KMS-11 (cell line): ENCODE measurements around the gene NUP62CL.

Experiments used
- H2AFZ ChIP-seq: fragments of 200-600 bp; sonication (generic); 2 replicates; pipeline ENCODE4 v1.6.1; 2016; ENCODE audit warnings: antibody characterized with exemption, mixed run types, low read depth
- H3K27ac ChIP-seq: fragments of 200-600 bp; sonication (generic); 2 replicates; pipeline ENCODE4 v1.6.1; 2016; ENCODE audit warnings: mild to moderate bottlenecking, mixed run types
- H3K27me3 ChIP-seq: fragments of 200-600 bp; sonication (generic); 2 replicates; pipeline ENCODE4 v1.6.1; 2017; ENCODE audit warnings: mild to moderate bottlenecking, low read depth, mixed run types, moderate library complexity; ENCODE audit not compliant: insufficient read depth
- H3K36me3 ChIP-seq: fragments of 200-600 bp; sonication (generic); 2 replicates; pipeline ENCODE4 v1.6.1; 2017; ENCODE audit warnings: mild to moderate bottlenecking, mixed run types; ENCODE audit not compliant: insufficient read depth
- H3K4me1 ChIP-seq: fragments of 200-600 bp; sonication (generic); 2 replicates; pipeline ENCODE4 v1.6.1; 2016; ENCODE audit warnings: mild to moderate bottlenecking, low read depth, mixed run types; ENCODE audit not compliant: poor library complexity, severe bottlenecking
- H3K4me2 ChIP-seq: fragments of 200-600 bp; sonication (generic); 2 replicates; pipeline ENCODE4 v1.7.0; 2016; ENCODE audit warnings: mild to moderate bottlenecking, mixed run types
- H3K4me3 ChIP-seq: fragments of 200-600 bp; sonication (generic); IDR thresholded peaks from 2 replicates; pipeline ENCODE4 v1.6.1; 2017; ENCODE audit warnings: low read depth, low read length, mixed read lengths; ENCODE audit not compliant: insufficient read depth
- H3K79me2 ChIP-seq: fragments of 200-600 bp; sonication (generic); 2 replicates; pipeline ENCODE4 v1.6.1; 2016; ENCODE audit warnings: low read depth, mixed run types; ENCODE audit not compliant: insufficient read depth
- H3K9ac ChIP-seq: fragments of 200-600 bp; sonication (generic); 2 replicates; pipeline ENCODE4 v1.6.1; 2016; ENCODE audit warnings: mild to moderate bottlenecking, mixed run types
- H4K20me1 ChIP-seq: fragments of 200-600 bp; sonication (generic); 2 replicates; pipeline ENCODE4 v1.6.1; 2016; ENCODE audit warnings: mild to moderate bottlenecking, mixed run types; ENCODE audit not compliant: insufficient read depth
- TF ChIP-seq, protein P1 (sequence below): fragments of 200-600 bp; sonication (generic); conservative IDR thresholded peaks from 2 replicates; pipeline ENCODE4 v1.6.1; 2017; ENCODE audit warnings: low read depth, mild to moderate bottlenecking, antibody characterized with exemption, low read length, moderate library complexity, mixed read lengths

Gene NUP62CL

DNA sequence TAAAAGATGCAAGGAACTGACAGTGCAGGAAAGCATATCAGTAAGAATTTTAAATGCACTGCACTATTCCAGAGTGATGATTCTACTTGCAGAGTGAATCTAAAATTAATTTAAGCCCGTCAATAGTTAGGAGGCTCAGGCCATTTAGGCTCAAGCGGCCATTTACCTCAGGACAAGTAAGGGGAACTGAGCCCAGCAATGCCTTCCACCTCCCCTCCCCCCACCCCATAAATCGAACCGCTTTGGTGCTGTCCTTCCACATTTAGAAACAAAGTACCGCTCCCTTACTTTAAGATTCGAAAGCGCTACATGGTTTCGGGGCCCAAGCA lies 88.3 kb downstream of the NUP62CL start:
- TF ChIP-seq, protein P1, sequence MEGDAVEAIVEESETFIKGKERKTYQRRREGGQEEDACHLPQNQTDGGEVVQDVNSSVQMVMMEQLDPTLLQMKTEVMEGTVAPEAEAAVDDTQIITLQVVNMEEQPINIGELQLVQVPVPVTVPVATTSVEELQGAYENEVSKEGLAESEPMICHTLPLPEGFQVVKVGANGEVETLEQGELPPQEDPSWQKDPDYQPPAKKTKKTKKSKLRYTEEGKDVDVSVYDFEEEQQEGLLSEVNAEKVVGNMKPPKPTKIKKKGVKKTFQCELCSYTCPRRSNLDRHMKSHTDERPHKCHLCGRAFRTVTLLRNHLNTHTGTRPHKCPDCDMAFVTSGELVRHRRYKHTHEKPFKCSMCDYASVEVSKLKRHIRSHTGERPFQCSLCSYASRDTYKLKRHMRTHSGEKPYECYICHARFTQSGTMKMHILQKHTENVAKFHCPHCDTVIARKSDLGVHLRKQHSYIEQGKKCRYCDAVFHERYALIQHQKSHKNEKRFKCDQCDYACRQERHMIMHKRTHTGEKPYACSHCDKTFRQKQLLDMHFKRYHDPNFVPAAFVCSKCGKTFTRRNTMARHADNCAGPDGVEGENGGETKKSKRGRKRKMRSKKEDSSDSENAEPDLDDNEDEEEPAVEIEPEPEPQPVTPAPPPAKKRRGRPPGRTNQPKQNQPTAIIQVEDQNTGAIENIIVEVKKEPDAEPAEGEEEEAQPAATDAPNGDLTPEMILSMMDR, result no peak
- H2AFZ ChIP-seq, result peak overlapping the region; percentile 87; the same call in 1 of the 2 replicates
- peak overlapping the region; percentile 76 for H3K9ac ChIP-seq
- H3K4me2 ChIP-seq, result peak overlapping the region; percentile 70
- peaks cover 11% of the 10 kb centered on the region for H3K4me1 ChIP-seq
- H3K27me3 ChIP-seq, result no peaks in the 10 kb centered on the region
- no peaks in the 10 kb centered on the region for H4K20me1 ChIP-seq
- H3K4me3 ChIP-seq, result no peak overlapping the region
- peak overlapping the region; percentile 63 for H3K27ac ChIP-seq
- peaks cover 11% of the 10 kb centered on the region; the same call in 1 of the 2 replicates for H3K79me2 ChIP-seq
- H3K36me3 ChIP-seq, result peaks cover 6% of the 10 kb centered on the region; the same call in 1 of the 2 replicates

DNA sequence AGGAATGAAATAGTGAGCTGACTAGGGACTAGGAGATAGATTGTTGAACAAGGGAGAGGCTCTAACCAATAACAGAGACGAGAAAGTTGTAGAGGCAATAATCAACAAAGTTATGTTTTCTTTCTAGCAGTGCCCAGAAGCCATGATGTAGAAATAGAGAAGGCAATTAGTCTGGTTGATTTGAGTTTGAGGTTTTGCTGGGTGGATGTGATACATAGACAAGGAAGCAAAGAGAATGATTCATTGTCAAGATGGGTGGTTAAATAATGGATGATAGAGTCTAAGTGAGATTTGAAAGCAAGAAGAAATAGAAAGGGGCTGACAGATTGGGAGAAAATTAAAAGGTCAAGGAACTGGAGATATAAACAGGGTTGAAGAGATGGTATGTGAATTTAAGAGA lies 98.8 kb downstream of the NUP62CL start:
- TF ChIP-seq, protein P1, result no peak
- no peaks in the 10 kb centered on the region for H3K36me3 ChIP-seq
- H4K20me1 ChIP-seq, result no peaks in the 10 kb centered on the region
- no peak overlapping the region for H3K27ac ChIP-seq
- no peak overlapping the region for H3K4me3 ChIP-seq
- H3K9ac ChIP-seq, result no peak overlapping the region
- H3K27me3 ChIP-seq, result no peaks in the 10 kb centered on the region
- H2AFZ ChIP-seq, result no peak overlapping the region
- no peaks in the 10 kb centered on the region for H3K4me1 ChIP-seq
- H3K4me2 ChIP-seq, result no peak overlapping the region
- no peaks in the 10 kb centered on the region for H3K79me2 ChIP-seq

DNA sequence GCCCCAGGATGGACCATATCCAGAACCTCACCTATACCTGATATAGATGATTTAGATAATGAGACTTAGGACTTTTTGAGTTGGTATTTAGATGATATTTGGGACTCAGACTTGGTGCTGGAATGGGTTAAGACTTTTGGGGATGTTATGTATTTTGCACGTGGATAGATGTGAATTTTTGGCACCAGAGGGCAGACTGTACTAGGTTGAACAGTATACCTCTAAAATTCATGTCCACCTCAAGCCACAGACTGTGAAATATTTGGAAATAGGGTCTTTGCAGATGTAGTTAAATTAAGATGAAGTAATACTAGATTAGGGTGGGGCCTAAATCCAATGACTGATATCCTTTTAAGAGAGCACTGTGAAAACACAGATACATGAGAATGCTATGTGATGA lies 103.3 kb downstream of the NUP62CL start:
- Histone ChIP-seq H3K36me3 (no peaks in the 10 kb centered on the region), H3K27me3 (no peaks in the 10 kb centered on the region), H4K20me1 (no peaks in the 10 kb centered on the region), H3K4me2 (no peak overlapping the region), H2AFZ (no peak overlapping the region), H3K4me3 (no peak overlapping the region), H3K79me2 (no peaks in the 10 kb centered on the region), H3K4me1 (no peaks in the 10 kb centered on the region), H3K27ac (no peak overlapping the region), H3K9ac (no peak overlapping the region)
- TF ChIP-seq, protein P1, result no peak

DNA sequence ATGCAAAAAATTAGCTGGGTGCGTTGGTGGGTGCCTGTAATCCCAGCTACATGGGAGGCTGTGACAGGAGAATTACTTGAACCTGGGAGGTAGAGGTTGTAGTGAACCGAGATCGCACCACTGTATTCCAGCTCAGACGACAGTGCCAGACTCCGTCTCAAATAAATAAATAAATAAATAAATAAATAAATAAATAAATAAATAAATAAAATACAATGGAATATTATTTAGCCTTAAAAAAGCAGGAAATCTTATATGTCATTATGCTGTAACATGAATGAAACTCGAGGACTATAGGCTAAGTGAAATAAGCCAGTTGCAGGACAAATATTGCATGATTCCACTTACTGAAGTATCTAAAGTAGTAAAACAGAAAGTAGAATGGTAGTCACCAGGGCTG lies 130.1 kb downstream of the NUP62CL start:
- H3K27ac ChIP-seq, result no peak overlapping the region
- H3K79me2 ChIP-seq, result no peaks in the 10 kb centered on the region
- no peak overlapping the region for H2AFZ ChIP-seq
- TF ChIP-seq, protein P1, result no peak
- no peak overlapping the region for H3K4me2 ChIP-seq
- H3K27me3 ChIP-seq, result no peaks in the 10 kb centered on the region
- H3K4me3 ChIP-seq, result no peak overlapping the region
- H4K20me1 ChIP-seq, result no peaks in the 10 kb centered on the region
- H3K4me1 ChIP-seq, result no peaks in the 10 kb centered on the region
- H3K36me3 ChIP-seq, result no peaks in the 10 kb centered on the region
- H3K9ac ChIP-seq, result no peak overlapping the region
